Neutrophil (primary cell): ENCODE data around the gene CCNL2.

Source experiments
- H3K27ac ChIP-seq: fragments of 200-600 bp; sonication (generic); 2 replicates; pipeline ENCODE4 v1.5.1; 2016; ENCODE audit warnings: mild to moderate bottlenecking, moderate library complexity
- H3K27me3 ChIP-seq: fragments of 200-600 bp; sonication (generic); 2 replicates; pipeline ENCODE4 v1.6.0; 2016; ENCODE audit warnings: mild to moderate bottlenecking
- H3K36me3 ChIP-seq: fragments of 200-600 bp; sonication (generic); 2 replicates; pipeline ENCODE4 v1.5.1; 2017
- H3K4me1 ChIP-seq, 2 experiments: fragments of 200-600 bp in 1 of 2; sonication (generic) in 1 of 2; 1 replicate in 1 of 2; 2 replicates in 1 of 2; pipeline versions ENCODE4 v1.5.1 to v1.6.1; 2013 to 2016; ENCODE audit warnings: low read depth in 1 of 2, low read length in 1 of 2, mild to moderate bottlenecking in 1 of 2, moderate library complexity in 1 of 2; ENCODE audit not compliant: control insufficient read depth in 1 of 2, insufficient read depth in 1 of 2
- H3K4me3 ChIP-seq, 2 experiments: fragments of 200-600 bp in 1 of 2; sonication (generic) in 1 of 2; 1 replicate in 1 of 2; 2 replicates in 1 of 2; pipeline ENCODE4 v1.5.1; 2013 to 2016; ENCODE audit warnings: low read depth in 1 of 2, low read length in 1 of 2, mild to moderate bottlenecking in 1 of 2, moderate library complexity in 1 of 2
- H3K9me3 ChIP-seq: fragments of 200-600 bp; sonication (generic); 2 replicates; pipeline ENCODE4 v1.5.1; 2016
- TF ChIP-seq, protein P1 (sequence below): fragments of 200-600 bp; sonication (generic); IDR thresholded peaks from 2 replicates; pipeline ENCODE4 v1.5.1; 2016; ENCODE audit warnings: antibody characterized with exemption

The CCNL2 gene

DNA sequence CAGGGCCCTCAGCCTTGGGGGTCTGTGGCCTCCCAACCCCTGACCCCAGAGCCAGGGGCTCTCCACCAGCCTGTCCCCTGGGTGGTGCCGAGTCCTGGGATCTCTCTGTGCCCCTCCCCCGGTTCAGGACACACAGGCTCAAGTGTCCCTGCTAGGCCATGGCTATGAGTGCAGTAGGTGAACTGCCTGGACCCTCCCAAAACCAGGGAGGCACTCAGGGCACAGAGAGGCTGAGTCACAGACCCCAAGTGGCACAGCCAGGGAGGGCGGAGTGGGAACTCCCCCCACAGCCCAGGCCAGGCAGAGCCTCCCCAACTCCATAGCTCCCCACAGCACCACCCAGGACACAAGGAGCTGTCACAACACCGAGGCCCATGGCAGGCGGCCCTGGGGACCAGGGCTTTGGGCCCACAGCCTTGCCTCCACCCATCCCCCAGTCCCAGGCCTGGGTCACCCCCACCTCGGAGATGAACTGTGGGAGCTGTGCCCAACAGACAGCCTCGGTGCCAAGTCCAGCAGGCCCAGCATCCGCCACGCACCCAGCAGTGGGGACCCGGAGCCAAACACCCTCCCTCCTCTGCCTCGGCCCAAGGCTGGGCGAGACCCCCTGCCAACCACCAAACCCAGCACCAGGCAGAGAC is 53.2 kb downstream of the CCNL2 start:
- TF ChIP-seq, protein P1, sequence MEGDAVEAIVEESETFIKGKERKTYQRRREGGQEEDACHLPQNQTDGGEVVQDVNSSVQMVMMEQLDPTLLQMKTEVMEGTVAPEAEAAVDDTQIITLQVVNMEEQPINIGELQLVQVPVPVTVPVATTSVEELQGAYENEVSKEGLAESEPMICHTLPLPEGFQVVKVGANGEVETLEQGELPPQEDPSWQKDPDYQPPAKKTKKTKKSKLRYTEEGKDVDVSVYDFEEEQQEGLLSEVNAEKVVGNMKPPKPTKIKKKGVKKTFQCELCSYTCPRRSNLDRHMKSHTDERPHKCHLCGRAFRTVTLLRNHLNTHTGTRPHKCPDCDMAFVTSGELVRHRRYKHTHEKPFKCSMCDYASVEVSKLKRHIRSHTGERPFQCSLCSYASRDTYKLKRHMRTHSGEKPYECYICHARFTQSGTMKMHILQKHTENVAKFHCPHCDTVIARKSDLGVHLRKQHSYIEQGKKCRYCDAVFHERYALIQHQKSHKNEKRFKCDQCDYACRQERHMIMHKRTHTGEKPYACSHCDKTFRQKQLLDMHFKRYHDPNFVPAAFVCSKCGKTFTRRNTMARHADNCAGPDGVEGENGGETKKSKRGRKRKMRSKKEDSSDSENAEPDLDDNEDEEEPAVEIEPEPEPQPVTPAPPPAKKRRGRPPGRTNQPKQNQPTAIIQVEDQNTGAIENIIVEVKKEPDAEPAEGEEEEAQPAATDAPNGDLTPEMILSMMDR: no peak
- Histone ChIP-seq H3K4me1 (peaks cover 9% of the 10 kb centered on the region in 2 experiments), H3K27ac (no peak overlapping the region)

DNA sequence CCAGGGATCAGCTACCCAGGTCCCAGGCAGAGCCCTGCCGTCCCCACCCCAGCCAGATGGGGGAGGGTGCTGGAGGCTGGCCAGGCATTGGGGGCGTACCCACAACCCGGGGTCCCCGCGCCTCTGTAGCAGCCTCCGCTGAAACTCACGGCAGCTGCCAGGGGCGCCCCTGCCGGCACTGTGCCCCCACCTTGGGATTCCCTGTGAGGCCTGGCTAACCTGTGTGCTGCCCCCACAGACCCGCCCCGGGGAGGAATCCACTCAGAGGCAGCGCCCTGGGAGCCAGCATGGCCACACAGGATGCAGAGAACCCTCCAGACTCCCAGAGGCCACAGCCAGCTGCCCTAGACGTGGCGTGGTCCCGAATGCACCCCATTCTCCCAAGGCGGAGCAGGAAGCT is 53.8 kb downstream of the CCNL2 start:
- Histone ChIP-seq H3K9me3 (no peaks in the 10 kb centered on the region), H3K4me1 (peaks cover 9% of the 10 kb centered on the region in 2 experiments), H3K27ac (no peak overlapping the region), H3K36me3 (peaks cover 3% of the 10 kb centered on the region), H3K27me3 (peaks cover 14% of the 10 kb centered on the region), H3K4me3 (no peak overlapping the region)
- TF ChIP-seq, protein P1: no peak

More for the DNA sequence above, 53.2 kb downstream of the CCNL2 start:
- H3K4me3 ChIP-seq: no peak overlapping the region
- H3K36me3 ChIP-seq: no peaks in the 10 kb centered on the region
- peaks cover 14% of the 10 kb centered on the region for H3K27me3 ChIP-seq
- H3K9me3 ChIP-seq: no peaks in the 10 kb centered on the region

DNA sequence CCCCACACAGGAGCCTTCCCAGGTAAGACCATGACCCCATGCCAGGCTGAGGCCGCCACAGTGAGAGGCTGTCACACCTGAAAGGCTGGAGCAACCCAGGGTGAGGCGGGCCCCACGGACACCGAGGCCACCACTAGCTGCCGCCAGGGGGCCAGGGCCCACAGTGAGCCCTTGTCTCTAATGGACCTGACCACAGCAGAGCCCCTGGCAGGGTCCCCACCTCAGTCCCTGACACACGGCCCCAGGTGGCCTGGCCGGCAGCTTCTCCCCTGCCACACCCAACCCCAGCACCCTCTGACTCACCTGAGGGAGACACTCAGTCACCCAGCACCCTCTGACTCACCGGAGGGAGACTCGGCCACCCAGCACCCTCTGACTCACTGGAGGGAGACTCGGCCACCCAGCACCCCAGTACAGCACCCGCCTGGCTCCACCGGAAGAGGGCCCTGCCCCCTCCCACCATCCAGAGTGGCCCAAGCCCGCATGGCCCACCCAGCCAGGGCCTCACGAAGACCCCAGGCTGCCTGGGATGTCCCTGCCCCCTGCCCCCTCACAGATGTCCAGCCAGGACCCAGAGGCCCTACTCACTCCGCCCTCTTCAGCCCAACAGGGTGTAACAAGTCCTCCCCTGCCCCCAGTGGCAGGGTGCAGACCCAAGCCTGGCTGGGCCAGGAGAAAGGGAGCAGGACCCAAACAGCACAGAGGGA is 54.3 kb downstream of the CCNL2 start:
- peaks cover 9% of the 10 kb centered on the region for H3K36me3 ChIP-seq
- no peak overlapping the region for H3K4me3 ChIP-seq
- peaks cover 14% of the 10 kb centered on the region for H3K27me3 ChIP-seq
- no peaks in the 10 kb centered on the region for H3K9me3 ChIP-seq
- H3K4me1 ChIP-seq: peaks cover 9% of the 10 kb centered on the region in 2 experiments
- no peak overlapping the region for H3K27ac ChIP-seq
- TF ChIP-seq, protein P1: no peak

DNA sequence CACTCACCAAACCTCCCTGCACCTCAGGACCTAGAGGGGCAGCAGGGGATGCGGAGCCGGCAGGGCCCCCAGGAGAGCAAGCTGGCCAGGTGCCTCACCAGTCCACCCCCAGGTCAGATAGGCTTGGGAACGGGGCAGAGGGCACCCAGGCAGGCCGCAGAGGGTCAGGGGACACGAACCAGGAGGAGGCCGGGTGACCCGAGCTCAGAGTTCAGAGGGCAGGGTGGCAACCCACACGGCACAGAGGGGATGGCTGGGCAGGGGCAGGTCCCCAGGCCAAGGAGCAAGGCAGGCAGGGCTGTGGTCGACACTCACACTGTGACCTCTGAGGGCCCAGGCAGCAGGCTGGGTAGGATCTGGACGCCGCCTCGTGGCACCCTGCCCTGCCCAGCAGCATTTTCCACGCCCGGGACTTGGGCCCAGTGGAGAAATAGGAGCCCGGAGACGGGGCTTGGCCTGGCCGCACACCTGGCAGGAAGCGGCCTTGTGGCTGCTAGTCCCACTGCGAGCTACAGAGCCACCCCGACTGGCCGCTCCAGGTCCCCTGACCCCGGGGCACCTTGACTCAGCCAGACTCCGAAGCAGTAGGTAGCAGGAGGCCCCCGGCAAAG is 55.2 kb downstream of the CCNL2 start:
- TF ChIP-seq, protein P1: no peak
- Histone ChIP-seq H3K4me3 (no peak overlapping the region), H3K27ac (no peak overlapping the region), H3K27me3 (peaks cover 14% of the 10 kb centered on the region), H3K9me3 (no peaks in the 10 kb centered on the region), H3K36me3 (peaks cover 16% of the 10 kb centered on the region), H3K4me1 (peaks cover 9% of the 10 kb centered on the region in 2 experiments)

DNA sequence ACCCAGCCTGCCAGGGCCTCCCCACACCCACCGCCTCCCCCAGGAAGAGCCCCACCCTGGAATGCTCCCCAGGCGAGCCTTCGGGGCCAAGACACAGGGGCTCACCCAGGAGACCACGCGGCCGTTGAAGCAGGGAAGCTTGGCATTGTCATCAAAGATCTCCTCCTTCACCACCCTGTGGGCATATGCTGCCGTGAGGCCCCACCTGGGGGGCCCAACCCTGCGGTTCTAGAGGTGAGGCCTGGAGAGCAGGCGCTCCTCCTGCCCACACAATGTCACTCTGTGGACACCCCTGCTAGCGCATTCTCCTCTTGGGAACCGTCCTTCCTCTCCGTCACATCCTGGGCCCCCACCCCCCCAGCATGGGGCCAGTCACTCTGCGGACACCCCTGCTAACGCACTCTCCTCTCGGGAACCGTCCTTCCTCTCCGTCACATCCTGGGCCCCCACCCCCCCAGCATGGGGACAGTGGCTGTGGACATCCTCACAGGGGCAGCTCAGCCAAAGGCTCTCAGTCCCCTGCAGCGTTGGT is 56.5 kb downstream of the CCNL2 start:
- Histone ChIP-seq H3K4me3 (no peak overlapping the region), H3K9me3 (no peaks in the 10 kb centered on the region), H3K4me1 (no peaks in the 10 kb centered on the region), H3K27me3 (peaks cover 3% of the 10 kb centered on the region), H3K36me3 (peaks cover 27% of the 10 kb centered on the region), H3K27ac (no peak overlapping the region)
- TF ChIP-seq, protein P1: no peak
